Natural killer cell (primary cell): ENCODE data around the gene ARL3. TPM values are rescaled to one million over a fixed set of nuclear protein-coding genes. Genes with fewer than 3 reads are reported as not detected.
"Not testable (repeated sequence)": the region's sequence is repeated elsewhere in the genome, so short reads cannot be mapped to it uniquely, and the experiment has no call there.

Experiments
- ATAC-seq, 3 donors: fragments of 150-1000 bp in 2 of 3; fragments of 200-7000 bp in 1 of 3; cut with Tn5 transposase; 1 replicate in 1 of 3; 2 replicates in 2 of 3; pipeline ENCODE4 v1.10.0; 2021; ENCODE audit warnings: mild to moderate bottlenecking in 2 of 3, moderate library complexity in 2 of 3
- DNase-seq, 2 donors: peaks; one replicate each; pipeline versions ENCODE4 v3.0.0 to v3.0.0-alpha.2; 2013 to 2021; ENCODE audit warnings: mixed read lengths in 1 of 2
- H3K27ac ChIP-seq: one replicate; pipeline ENCODE4 v1.5.1; 2013; ENCODE audit warnings: mild to moderate bottlenecking, low read length
- H3K27me3 ChIP-seq: one replicate; pipeline ENCODE4 v1.6.1; 2013; ENCODE audit warnings: low read length; ENCODE audit not compliant: control insufficient read depth, insufficient read depth
- H3K36me3 ChIP-seq: one replicate; pipeline ENCODE4 v1.6.1; 2013; ENCODE audit warnings: low read length; ENCODE audit not compliant: control insufficient read depth, insufficient read depth
- H3K4me1 ChIP-seq: one replicate; pipeline ENCODE4 v1.6.1; 2013; ENCODE audit warnings: low read length; ENCODE audit not compliant: control insufficient read depth, insufficient read depth
- H3K4me3 ChIP-seq: one replicate; pipeline ENCODE4 v1.5.1; 2013; ENCODE audit warnings: low read length
- H3K9me3 ChIP-seq: one replicate; pipeline ENCODE4 v1.6.1; 2013; ENCODE audit warnings: low read length; ENCODE audit not compliant: control insufficient read depth, insufficient read depth
- H3K27ac Mint-ChIP-seq, 2 donors: one replicate each; pipeline ENCODE4 v1.8.0; 2022; ENCODE audit warnings: mild to moderate bottlenecking in 2 of 2, mixed read lengths in 2 of 2, moderate library complexity in 1 of 2
- H3K27me3 Mint-ChIP-seq, 2 donors: one replicate each; pipeline ENCODE4 v1.8.0; 2022; ENCODE audit warnings: low read depth in 2 of 2, mixed read lengths in 2 of 2
- H3K36me3 Mint-ChIP-seq: one replicate; pipeline ENCODE4 v1.8.0; 2022; ENCODE audit warnings: mixed read lengths
- H3K4me1 Mint-ChIP-seq, 2 donors: one replicate each; pipeline ENCODE4 v1.8.0; 2022; ENCODE audit warnings: mixed read lengths in 2 of 2
- H3K4me3 Mint-ChIP-seq: one replicate; pipeline ENCODE4 v1.8.0; 2022; ENCODE audit warnings: mild to moderate bottlenecking, moderate library complexity, mixed read lengths
- H3K9me3 Mint-ChIP-seq, 2 donors: one replicate each; pipeline ENCODE4 v1.8.0; 2022; ENCODE audit warnings: mixed read lengths in 2 of 2
- CTCF ChIP-seq: fragments of 200-600 bp; IDR thresholded peaks from one replicate; pipeline ENCODE4 v1.8.0; 2022; ENCODE audit warnings: antibody characterized with exemption
- WGBS: methylation state at CpG from one replicate; pipeline ENCODE4 v1.1.7; 2013; ENCODE audit warnings: missing lambda C conversion rate; ENCODE audit not compliant: insufficient coverage; 5-methylcytosine and 5-hydroxymethylcytosine counted together
- intact Hi-C: fragments of 100-400 bp; cut with micrococcal nuclease; formaldehyde crosslinking; loops from one replicate; pipeline ENCODE4 v1.14.2; 2022
- total RNA-seq, 4 donors: library from RNA; stranded (reverse); fragments of 120-200 nt in 1 of 4; gene quantifications; one replicate each; pipeline versions ENCODE4 v1.2.3 to v1.2.4, GENCODE V29; 2013 to 2022

Gene ARL3
- total RNA-seq, 3 donors from 2014 or later (not counting 1 experiment from before 2014, with no cell fraction given): 1.4 to 1.7 (median 1.5) TPM

GRCh38 chr10:102743588-102744373 lies 29.6 kb upstream of the ARL3 start, which contains the start of gene WBP1L:
Gene WBP1L (plus strand): TSS chr10:102743948. CDS start chr10:102744054, 106 bp downstream.
- H3K9me3 ChIP-seq: no peaks in the 10 kb centered on the region
- peaks cover 16% of the 10 kb centered on the region for H3K4me1 ChIP-seq
- peak within 1 kb of the TSS; percentile 71 for H3K27ac ChIP-seq
- no peaks in the 10 kb centered on the region for H3K27me3 Mint-ChIP-seq
- DNase-seq (peak; percentile 92 to 99), ATAC-seq (peak; percentile 96 to 99 (median 97))
- peak within 1 kb of the TSS; percentile 93 for H3K4me3 Mint-ChIP-seq
- under 1% methylated on average over 37 of the region's 37 CpGs for WGBS
- H3K9me3 Mint-ChIP-seq: peaks cover 0 to 4% of the 10 kb centered on the region in 2 donors
- H3K4me3 ChIP-seq: peak within 1 kb of the TSS; percentile 85
- H3K36me3 Mint-ChIP-seq: no peaks in the 10 kb centered on the region
- H3K4me1 Mint-ChIP-seq: peaks cover 50 to 53% of the 10 kb centered on the region in 2 donors
- peak within 1 kb of the TSS; percentile 78 to 86 for H3K27ac Mint-ChIP-seq
- no peak for TF ChIP-seq CTCF
- no peaks in the 10 kb centered on the region for H3K27me3 ChIP-seq
- intact Hi-C loops: loop anchor here (1.0 to 2.0 kb wide), 6 partner anchors 29 to 241 kb away; partner anchors contain the start of genes ACTR1A, ARL3, BORCS7 and CNNM2
- no peaks in the 10 kb centered on the region for H3K36me3 ChIP-seq

- Mint-ChIP-seq H3K36me3 (no peaks in the 10 kb centered on the region), H3K9me3 (peaks cover 0 to 4% of the 10 kb centered on the region in 2 donors), H3K27ac (peak overlapping the region; percentile 78 to 86), H3K27me3 (no peaks in the 10 kb centered on the region), H3K4me3 (peak overlapping the region; percentile 93), H3K4me1 (peaks cover 43 to 46% of the 10 kb centered on the region in 2 donors)
- TF ChIP-seq CTCF: no peak
- Histone ChIP-seq H3K27me3 (no peaks in the 10 kb centered on the region), H3K36me3 (no peaks in the 10 kb centered on the region), H3K4me3 (no peak overlapping the region), H3K4me1 (peaks cover 16% of the 10 kb centered on the region), H3K9me3 (no peaks in the 10 kb centered on the region), H3K27ac (no peak overlapping the region)
- no peak for ATAC-seq
- 46% methylated on average over 7 of the region's 7 CpGs for WGBS
- intact Hi-C loops: loop anchor here (1.0 to 2.0 kb wide), 6 partner anchors 29 to 240 kb away; partner anchors contain the start of genes ACTR1A, ARL3, BORCS7 and CNNM2
- no peak for DNase-seq
Observed at GRCh38 chr10:102743078-102743587, 28.9 kb upstream of the ARL3 start.

- not testable (repeated sequence) for H3K9me3 ChIP-seq, ATAC-seq, H3K27me3 Mint-ChIP-seq, H3K36me3 Mint-ChIP-seq, H3K4me3 ChIP-seq, DNase-seq, H3K27me3 ChIP-seq, H3K9me3 Mint-ChIP-seq, H3K27ac ChIP-seq, H3K36me3 ChIP-seq
- intact Hi-C loops: loop anchor here (2.0 kb wide), 1 partner anchor 240 kb away; the partner anchor contains the start of genes ACTR1A and SUFU
- peaks cover 42 to 45% of the 10 kb centered on the region in 2 donors for H3K4me1 Mint-ChIP-seq
- peaks cover 13% of the 10 kb centered on the region for H3K4me1 ChIP-seq
- WGBS: 96% methylated on average over 5 of the region's 5 CpGs
- H3K4me3 Mint-ChIP-seq: peak overlapping the region; percentile 93
- H3K27ac Mint-ChIP-seq: peak overlapping the region; percentile 78 to 86
Observed at GRCh38 chr10:102742313-102742712, 28.1 kb upstream of the ARL3 start.

GRCh38 chr10:102741726-102742237 lies 27.6 kb upstream of the ARL3 start:
- WGBS: 60% methylated on average over 1 of the region's 2 CpGs
- Histone ChIP-seq H3K27me3 (no peaks in the 10 kb centered on the region), H3K36me3 (no peaks in the 10 kb centered on the region), H3K27ac (no peak overlapping the region), H3K9me3 (no peaks in the 10 kb centered on the region), H3K4me1 (peaks cover 13% of the 10 kb centered on the region), H3K4me3 (no peak overlapping the region)
- no peak for ATAC-seq
- no peak overlapping the region for H3K27ac Mint-ChIP-seq
- no peak for TF ChIP-seq CTCF
- H3K36me3 Mint-ChIP-seq: no peaks in the 10 kb centered on the region
- intact Hi-C loops: loop anchor here (2.0 kb wide), 1 partner anchor 239 kb away; the partner anchor contains the start of genes ACTR1A and SUFU
- DNase-seq: no peak
- H3K9me3 Mint-ChIP-seq: peaks cover 0 to 4% of the 10 kb centered on the region in 2 donors
- H3K27me3 Mint-ChIP-seq: no peaks in the 10 kb centered on the region
- H3K4me3 Mint-ChIP-seq: peak overlapping the region; percentile 21
- peaks cover 41 to 43% of the 10 kb centered on the region in 2 donors for H3K4me1 Mint-ChIP-seq
